AG10803 (cell line): ENCODE data around the gene DLG2.

Experiments used
- DNase-seq: peaks from one replicate; pipeline ENCODE4 v3.0.0; 2010; ENCODE audit warnings: low read depth
- H3K4me3 ChIP-seq: 2 replicates; pipeline ENCODE4 v1.5.1; 2011; ENCODE audit warnings: mild to moderate bottlenecking, low read length, control low read depth
- CTCF ChIP-seq: conservative IDR thresholded peaks from 2 replicates; pipeline ENCODE4 v1.5.1; 2011; ENCODE audit warnings: mild to moderate bottlenecking, low read length, control low read depth, inconsistent platforms

Gene DLG2

DNA sequence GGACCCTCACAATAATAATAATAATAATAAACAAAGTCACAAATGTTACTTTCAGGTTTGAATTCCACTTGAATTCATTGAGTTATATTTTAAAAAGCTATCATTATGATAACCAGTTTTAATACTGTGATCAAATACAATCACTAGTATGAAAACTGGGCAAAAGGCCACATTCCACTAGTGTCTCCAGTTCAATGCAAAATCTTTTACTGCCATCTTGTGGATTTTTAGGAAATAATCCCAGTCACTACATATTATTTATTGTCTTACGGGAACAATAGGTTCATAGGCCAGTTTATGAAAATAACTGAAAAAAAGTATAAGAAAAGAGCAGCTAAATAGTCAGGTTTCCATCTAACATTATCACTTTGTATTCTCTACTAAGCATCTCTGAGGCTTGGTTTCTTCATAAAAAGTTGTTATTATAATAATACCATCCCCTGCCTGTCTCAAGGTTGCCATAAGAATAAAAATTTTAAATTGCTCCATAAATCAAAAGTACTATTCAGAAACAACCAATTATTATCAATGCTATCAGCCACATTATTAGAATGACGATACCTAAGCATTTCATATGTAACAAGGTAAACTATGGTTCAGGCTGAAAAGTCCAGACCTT, 1807.1 kb downstream of the DLG2 start:
- peak; percentile 68 for TF ChIP-seq CTCF
- peak; percentile 82 for DNase-seq
- H3K4me3 ChIP-seq = no peak overlapping the region

DNA sequence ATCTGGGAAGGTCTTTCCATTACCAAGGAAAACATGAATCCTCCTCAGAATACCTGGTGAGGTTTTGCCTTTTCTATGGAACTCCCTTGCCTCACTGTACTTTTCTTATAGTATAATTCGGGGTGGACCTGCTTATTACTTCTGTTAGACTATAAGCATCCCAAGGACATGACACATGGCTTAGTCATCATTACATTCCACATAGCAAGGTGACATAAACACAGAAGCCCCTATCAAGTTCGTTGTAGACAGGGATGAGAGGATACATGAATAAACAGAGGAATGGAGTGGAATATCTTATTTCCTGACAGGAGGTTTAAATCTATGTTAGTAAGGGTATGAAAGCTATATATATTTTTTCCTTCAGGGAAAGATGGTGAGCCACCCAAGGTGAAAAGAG, 1808.8 kb downstream of the DLG2 start:
- no peak overlapping the region for H3K4me3 ChIP-seq
- DNase-seq = no peak
- TF ChIP-seq CTCF = no peak

DNA sequence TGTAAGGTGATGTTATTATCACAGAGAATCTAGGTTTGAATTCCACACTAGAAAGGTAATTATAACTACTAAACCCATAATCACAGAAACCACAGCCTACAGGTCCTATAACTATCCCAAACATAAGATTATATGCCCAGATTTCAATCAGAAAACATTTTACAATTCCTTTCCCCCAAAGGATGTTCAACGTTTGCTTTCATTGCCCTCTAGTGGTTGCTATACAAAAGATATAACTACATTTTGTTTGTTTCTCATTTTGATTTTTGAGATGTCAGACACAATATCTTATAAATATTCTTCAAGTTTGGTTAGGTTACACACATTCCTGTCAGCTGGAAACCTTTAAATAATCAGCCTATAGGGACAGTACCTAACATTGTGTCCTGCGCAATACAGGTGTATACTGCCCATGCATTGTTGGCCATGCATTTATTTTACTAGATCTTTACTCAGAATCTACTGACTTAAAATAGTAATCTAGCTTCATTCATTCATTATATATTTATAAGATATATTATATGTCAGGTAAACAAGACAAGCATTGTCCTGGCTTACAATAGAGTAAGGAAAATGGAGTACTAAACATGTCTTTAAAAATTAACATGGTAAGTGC, 1810.5 kb downstream of the DLG2 start:
- no peak overlapping the region for H3K4me3 ChIP-seq
- DNase-seq = peak; percentile 26
- peak; percentile 72 for TF ChIP-seq CTCF

GRCh38 chr11:83815736-83816135, 1811.4 kb downstream of the DLG2 start:
- TF ChIP-seq CTCF = no peak
- DNase-seq = no peak
- H3K4me3 ChIP-seq = no peak overlapping the region

- no peak overlapping the region for H3K4me3 ChIP-seq
- peak; percentile 23 for DNase-seq
- TF ChIP-seq CTCF = no peak
Observed at GRCh38 chr11:83813296-83813695, 1813.8 kb downstream of the DLG2 start.

DNA sequence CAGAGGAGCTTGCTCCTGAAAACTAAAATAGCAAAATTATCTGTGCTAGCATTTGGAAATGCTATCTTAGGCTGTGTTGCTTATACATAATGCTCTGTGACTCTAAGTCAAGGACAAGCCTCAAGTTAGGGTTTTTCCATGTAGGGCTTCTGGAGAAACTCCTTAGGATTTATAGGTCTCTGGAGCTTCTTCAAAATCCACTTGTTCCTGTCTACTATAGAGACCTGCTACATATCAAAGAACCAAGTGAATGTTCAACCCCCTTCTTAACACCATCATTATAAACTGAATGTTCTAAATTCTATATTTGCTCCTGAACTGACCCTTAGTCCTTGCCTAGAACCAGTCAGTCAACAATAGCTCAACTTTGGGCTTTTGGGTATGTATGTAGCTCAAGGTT, 1817.9 kb downstream of the DLG2 start:
- DNase-seq = no peak
- no peak overlapping the region for H3K4me3 ChIP-seq
- TF ChIP-seq CTCF = no peak

- no peak for DNase-seq
- H3K4me3 ChIP-seq = no peak overlapping the region
- TF ChIP-seq CTCF = peak; percentile 29
Observed at GRCh38 chr11:83801799-83802198, 1825.3 kb downstream of the DLG2 start.
